HEK293T (cell line): ENCODE results near the gene LOC128125822.

ENCODE experiments used
- CTCF ChIA-PET: fragments of 350-600 bp; formaldehyde crosslinking; extraction: SDS; loops from one replicate; lab custom pipeline; 2021; ENCODE audit warnings: antibody characterized with exemption, inconsistent platforms; lab: Yijun Ruan, JAX
- POLR2A ChIA-PET: fragments of 350-600 bp; formaldehyde crosslinking; extraction: SDS; loops from one replicate; lab custom pipeline; 2020; ENCODE audit warnings: antibody characterized with exemption, inconsistent platforms; lab: Yijun Ruan, JAX
- DNase-seq: peaks from one replicate; pipeline ENCODE4 v3.0.0; 2012; ENCODE audit warnings: mixed read lengths; ENCODE audit errors: extremely low spot score
- ARNT ChIP-seq: fragments of 450-650 bp; IDR thresholded peaks from 2 replicates; pipeline ENCODE4 v1.6.1; 2017; ENCODE audit warnings: mild to moderate bottlenecking
- BHLHE40 ChIP-seq: fragments of 450-650 bp; IDR thresholded peaks from 2 replicates; pipeline ENCODE4 v1.6.1; 2016; ENCODE audit warnings: mild to moderate bottlenecking, moderate library complexity, borderline replicate concordance
- CTBP1 ChIP-seq: fragments of 450-650 bp; IDR thresholded peaks from 2 replicates; pipeline ENCODE4 v1.6.1; 2016; ENCODE audit warnings: borderline replicate concordance
- ELF4 ChIP-seq: fragments of 450-650 bp; IDR thresholded peaks from 2 replicates; pipeline ENCODE4 v1.6.1; 2017; ENCODE audit warnings: antibody characterized with exemption
- FOXA1 ChIP-seq: fragments of 450-650 bp; IDR thresholded peaks from 2 replicates; pipeline ENCODE4 v1.6.1; 2016; ENCODE audit warnings: mild to moderate bottlenecking
- FOXK2 ChIP-seq: fragments of 450-650 bp; IDR thresholded peaks from 2 replicates; pipeline ENCODE4 v1.6.1; 2016; ENCODE audit warnings: mild to moderate bottlenecking
- FOXM1 ChIP-seq: fragments of 450-650 bp; IDR thresholded peaks from 2 replicates; pipeline ENCODE4 v1.6.1; 2017; ENCODE audit warnings: mild to moderate bottlenecking, borderline replicate concordance
- HDGF ChIP-seq: fragments of 450-650 bp; IDR thresholded peaks from 2 replicates; pipeline ENCODE4 v1.6.1; 2017; ENCODE audit warnings: antibody characterized with exemption, borderline replicate concordance
- L3MBTL2 ChIP-seq: fragments of 450-650 bp; conservative IDR thresholded peaks from 2 replicates; pipeline ENCODE4 v1.6.1; 2016; ENCODE audit warnings: mild to moderate bottlenecking
- LEF1 ChIP-seq: fragments of 450-650 bp; IDR thresholded peaks from 2 replicates; pipeline ENCODE4 v1.6.1; 2017; ENCODE audit warnings: mild to moderate bottlenecking, borderline replicate concordance
- NFRKB ChIP-seq: fragments of 450-650 bp; IDR thresholded peaks from 2 replicates; pipeline ENCODE4 v1.6.1; 2016; ENCODE audit warnings: mild to moderate bottlenecking, moderate library complexity
- SP1 ChIP-seq: fragments of 450-650 bp; IDR thresholded peaks from 2 replicates; pipeline ENCODE4 v1.6.1; 2017
- SUZ12 ChIP-seq: fragments of 450-650 bp; IDR thresholded peaks from 2 replicates; pipeline ENCODE4 v1.6.1; 2016; ENCODE audit warnings: mild to moderate bottlenecking
- TARDBP ChIP-seq: fragments of 450-650 bp; IDR thresholded peaks from 2 replicates; pipeline ENCODE4 v1.6.1; 2016
- ZNF384 ChIP-seq: fragments of 450-650 bp; IDR thresholded peaks from 2 replicates; pipeline ENCODE4 v1.6.1; 2016
- TF ChIP-seq, protein P1 (sequence below): fragments of 450-650 bp; IDR thresholded peaks from 2 replicates; pipeline ENCODE4 v1.6.1; 2016

Gene LOC128125822

DNA sequence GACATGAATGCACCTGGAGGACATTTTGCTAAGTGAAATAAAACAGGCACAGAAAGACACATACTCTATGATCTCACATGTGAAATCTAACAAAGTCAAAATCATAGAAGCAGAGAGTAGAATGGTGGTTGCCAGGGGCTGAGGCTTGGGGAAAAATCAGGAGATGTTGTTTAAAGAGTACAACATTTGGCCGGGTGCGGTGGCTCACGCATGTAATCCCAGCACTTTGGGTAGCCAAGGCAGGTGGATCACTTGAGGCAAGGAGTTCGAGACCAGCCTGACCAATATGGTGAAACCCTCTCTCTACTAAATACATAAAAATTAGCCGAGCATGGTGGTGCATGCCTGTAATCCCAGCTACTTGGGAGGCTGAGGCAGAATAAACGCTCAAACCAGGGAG is 26.0 kb upstream of the LOC128125822 start:
- ChIA-PET CTCF (no interaction called here), POLR2A (no interaction called here)
- no peak for DNase-seq
- TF ChIP-seq CTBP1: no peak
- no peak for TF ChIP-seq ELF4
- no peak for TF ChIP-seq TARDBP
- no peak for TF ChIP-seq BHLHE40
- no peak for TF ChIP-seq L3MBTL2
- no peak for TF ChIP-seq SP1
- TF ChIP-seq FOXA1: no peak

DNA sequence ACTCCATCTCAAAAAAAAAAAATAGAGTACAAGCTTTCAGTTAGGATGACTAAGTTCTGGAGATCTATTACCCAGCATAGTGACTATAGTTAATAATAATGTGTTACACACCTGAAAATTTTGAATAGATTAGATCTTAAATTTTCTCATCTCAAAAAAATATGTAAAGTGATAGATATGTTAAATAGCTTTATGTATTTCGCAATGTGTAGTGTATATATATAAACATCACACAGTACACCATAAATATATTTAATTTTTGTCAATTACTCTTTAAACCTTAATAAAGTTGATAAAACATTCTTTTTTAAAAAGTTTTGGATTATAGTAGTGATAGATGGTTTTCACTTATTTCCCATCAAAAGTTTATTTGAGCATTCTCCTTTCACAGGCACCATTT is 25.6 kb upstream of the LOC128125822 start:
- POLR2A ChIA-PET: no interaction called here
- no peak for TF ChIP-seq ARNT
- TF ChIP-seq FOXA1: no peak
- no peak for TF ChIP-seq ZNF384
- no peak for TF ChIP-seq LEF1
- no peak for TF ChIP-seq TARDBP
- DNase-seq: no peak
- CTCF ChIA-PET: no interaction called here

DNA sequence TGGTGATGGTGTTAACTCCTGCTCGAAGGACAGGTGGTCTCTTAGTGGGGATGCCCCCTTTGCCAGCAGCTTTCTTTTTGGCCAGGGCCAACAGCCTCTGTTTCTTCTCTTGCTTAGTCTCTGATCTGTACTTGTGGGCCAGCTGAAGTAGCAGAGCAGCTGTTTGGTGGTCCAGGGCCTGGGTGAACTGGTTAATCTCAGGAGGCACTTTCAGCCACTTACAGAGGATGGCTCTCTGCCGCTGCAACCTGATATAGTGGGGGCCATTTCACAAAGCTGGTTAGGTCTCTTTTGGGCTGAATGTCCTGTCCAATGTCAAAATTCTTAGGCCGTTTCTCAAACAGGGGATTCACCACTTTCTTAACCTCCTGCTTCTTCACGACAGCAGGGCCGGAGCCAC is 23.2 kb upstream of the LOC128125822 start:
- ChIA-PET CTCF (no interaction called here), POLR2A (no interaction called here)
- TF ChIP-seq NFRKB (no peak), FOXA1 (no peak), SUZ12 (no peak), L3MBTL2 (no peak), TARDBP (no peak), ZNF384 (no peak), CTBP1 (no peak), BHLHE40 (no peak), ARNT (no peak), FOXK2 (no peak), SP1 (no peak), ELF4 (no peak), LEF1 (no peak), FOXM1 (no peak), HDGF (no peak)
- TF ChIP-seq, protein P1, sequence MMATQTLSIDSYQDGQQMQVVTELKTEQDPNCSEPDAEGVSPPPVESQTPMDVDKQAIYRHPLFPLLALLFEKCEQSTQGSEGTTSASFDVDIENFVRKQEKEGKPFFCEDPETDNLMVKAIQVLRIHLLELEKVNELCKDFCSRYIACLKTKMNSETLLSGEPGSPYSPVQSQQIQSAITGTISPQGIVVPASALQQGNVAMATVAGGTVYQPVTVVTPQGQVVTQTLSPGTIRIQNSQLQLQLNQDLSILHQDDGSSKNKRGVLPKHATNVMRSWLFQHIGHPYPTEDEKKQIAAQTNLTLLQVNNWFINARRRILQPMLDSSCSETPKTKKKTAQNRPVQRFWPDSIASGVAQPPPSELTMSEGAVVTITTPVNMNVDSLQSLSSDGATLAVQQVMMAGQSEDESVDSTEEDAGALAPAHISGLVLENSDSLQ: no peak
- DNase-seq: no peak

DNA sequence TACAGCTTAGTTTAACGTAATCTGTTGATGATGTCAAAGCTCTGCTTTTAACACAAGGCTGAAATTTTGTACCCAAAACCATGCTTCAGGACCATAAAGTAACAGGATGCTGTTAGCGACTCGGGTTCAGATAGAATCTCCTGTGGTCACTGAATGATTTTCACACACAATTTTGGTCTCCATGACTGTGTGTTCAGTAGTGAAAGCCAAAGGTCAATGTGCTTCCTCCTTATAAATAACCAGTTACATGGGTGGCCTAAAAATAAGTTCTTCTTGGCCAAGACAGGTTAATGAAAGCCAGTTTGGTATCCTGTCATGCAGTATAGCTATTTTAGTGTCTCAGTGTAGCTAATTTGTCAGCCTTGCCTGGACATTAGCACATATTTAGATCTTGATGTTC is 19.1 kb upstream of the LOC128125822 start:
- TF ChIP-seq SUZ12: no peak
- no peak for TF ChIP-seq LEF1
- no peak for TF ChIP-seq NFRKB
- no peak for TF ChIP-seq HDGF
- DNase-seq: no peak
- ChIA-PET CTCF (no interaction called here), POLR2A (no interaction called here)

DNA sequence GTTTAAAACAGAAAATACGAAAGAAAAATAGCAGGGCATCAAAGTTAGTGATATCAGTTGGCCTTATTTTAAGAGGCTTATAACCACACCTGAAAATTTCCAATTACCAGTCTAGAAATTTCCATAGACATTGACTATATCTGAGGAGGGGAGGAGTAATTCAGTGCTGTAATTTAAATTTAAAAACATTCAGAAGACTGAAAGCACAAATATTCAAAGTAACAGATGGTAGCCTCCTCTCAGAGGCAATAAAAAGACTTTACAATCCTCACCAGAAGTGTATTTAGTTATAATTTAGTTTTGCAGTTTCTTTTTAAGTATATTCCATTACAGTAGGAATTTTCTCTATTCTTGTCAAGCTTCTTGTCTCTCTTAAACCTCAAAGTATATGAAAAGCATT is 18.4 kb upstream of the LOC128125822 start:
- ChIA-PET POLR2A (no interaction called here), CTCF (no interaction called here)
- no peak for DNase-seq
- TF ChIP-seq SP1 (no peak), ZNF384 (no peak), FOXM1 (no peak), TARDBP (no peak), L3MBTL2 (no peak), BHLHE40 (no peak), ELF4 (no peak), NFRKB (no peak), SUZ12 (no peak), LEF1 (no peak), CTBP1 (no peak), HDGF (no peak), FOXA1 (no peak), ARNT (no peak), FOXK2 (no peak)
- TF ChIP-seq, protein P1: no peak

DNA sequence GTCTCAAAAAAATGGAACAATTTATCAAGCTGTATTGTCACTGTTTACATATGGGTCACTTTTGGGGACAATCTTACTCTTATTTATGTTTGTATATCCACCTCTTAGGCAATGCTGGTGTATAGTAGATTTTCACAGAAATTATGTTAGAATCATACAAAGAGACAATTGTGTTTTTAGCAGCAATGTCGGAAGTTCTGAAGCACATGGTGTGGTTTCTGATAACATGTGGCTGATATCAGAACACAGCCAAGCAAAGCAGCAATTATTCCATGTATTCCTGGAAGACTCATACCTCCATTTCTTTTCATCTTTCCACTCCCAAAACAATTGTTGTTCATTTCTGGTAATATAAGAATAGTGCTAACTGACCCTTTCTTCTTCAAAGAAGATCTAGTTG is 17.5 kb upstream of the LOC128125822 start:
- ChIA-PET CTCF (no interaction called here), POLR2A (no interaction called here)
- no peak for DNase-seq
- TF ChIP-seq CTBP1: no peak
- TF ChIP-seq FOXM1: no peak
- no peak for TF ChIP-seq ARNT
- TF ChIP-seq FOXK2: no peak
- no peak for TF ChIP-seq SP1
- no peak for TF ChIP-seq FOXA1
- no peak for TF ChIP-seq SUZ12
- no peak for TF ChIP-seq ZNF384
- TF ChIP-seq, protein P1: no peak
- TF ChIP-seq HDGF: no peak
- no peak for TF ChIP-seq NFRKB

DNA sequence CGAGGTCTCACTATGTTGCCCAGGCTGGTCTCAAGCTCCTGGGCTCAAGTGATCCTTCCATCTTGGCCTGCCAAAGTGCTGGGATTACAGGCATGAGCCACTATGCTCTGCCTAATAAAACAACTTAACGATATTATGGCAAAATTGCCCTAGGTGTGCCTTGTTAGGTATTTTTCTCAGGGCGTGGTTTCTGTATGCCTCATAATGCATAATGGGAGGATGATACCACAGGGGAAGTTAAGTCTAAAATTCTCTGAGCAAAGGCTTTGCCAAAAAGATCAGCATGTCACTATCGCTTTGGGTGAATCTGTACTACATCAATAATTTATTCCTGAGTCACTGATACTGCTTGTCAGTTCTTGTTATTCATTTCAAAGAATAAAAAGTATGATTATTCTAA is 15.9 kb upstream of the LOC128125822 start:
- POLR2A ChIA-PET: interaction anchor here (0.9 kb wide), 1 partner anchor 17 kb away, joined by 3 read pairs; no protein-coding TSS in a partner anchor

More for the DNA sequence above, 15.9 kb upstream of the LOC128125822 start:
- no peak for DNase-seq
- CTCF ChIA-PET: no interaction called here
- TF ChIP-seq FOXK2 (no peak), TARDBP (no peak), HDGF (no peak), ARNT (no peak), L3MBTL2 (no peak), FOXM1 (no peak), FOXA1 (no peak), ELF4 (no peak), SP1 (no peak), LEF1 (no peak), ZNF384 (no peak), CTBP1 (no peak)
- TF ChIP-seq, protein P1: no peak
